PC-9 (cell line): ENCODE measurements around the gene SLC25A33. TPM values are rescaled to one million over a fixed set of nuclear protein-coding genes. Genes with fewer than 3 reads are reported as not detected.
A peak's percentile ranks its signal among the peaks of the same experiment; 100 is the strongest.

ENCODE experiments used
- BruUV-seq: library from RNA; stranded (reverse); fragments of 400-500 nt; replicated peaks from 2 replicates; lab custom pipeline; 2021; lab: Mats Ljungman, UMichigan
- CTCF ChIA-PET: fragments of 300-600 bp; sonication (Branson Sonifier 250); formaldehyde crosslinking; loops from one replicate; lab custom pipeline; 2022; ENCODE audit warnings: antibody characterized with exemption; lab: Charles Lee
- POLR2A ChIA-PET: fragments of 300-600 bp; sonication (Branson Sonifier 250); formaldehyde crosslinking; loops from one replicate; lab custom pipeline; 2022; ENCODE audit warnings: antibody characterized with exemption; ENCODE audit not compliant: unreplicated experiment; lab: Charles Lee
- DNase-seq, 2 experiments: peaks; one replicate each; pipeline versions ENCODE4 v3.0.0 to v3.0.0-alpha.2; 2015 to 2022; ENCODE audit warnings: mixed read lengths in 1 of 2
- H2AFZ ChIP-seq: fragments of 200-600 bp; sonication (generic); 2 replicates; pipeline ENCODE4 v1.8.1; 2017; ENCODE audit warnings: antibody characterized with exemption
- H3F3A ChIP-seq: fragments of 200-600 bp; sonication (generic); 2 replicates; pipeline ENCODE4 v1.8.1; 2017; ENCODE audit warnings: antibody characterized with exemption, mild to moderate bottlenecking, low read depth; ENCODE audit not compliant: insufficient read depth
- H3K27ac ChIP-seq: fragments of 200-600 bp; sonication (generic); 2 replicates; pipeline ENCODE4 v1.6.1; 2016; ENCODE audit warnings: mixed run types
- H3K27me3 ChIP-seq: fragments of 200-600 bp; sonication (generic); 2 replicates; pipeline ENCODE4 v1.6.1; 2016; ENCODE audit warnings: low read depth, mixed run types; ENCODE audit not compliant: insufficient read depth
- H3K36me3 ChIP-seq: fragments of 200-600 bp; sonication (generic); 2 replicates; pipeline ENCODE4 v1.6.1; 2016; ENCODE audit warnings: low read depth, mixed run types
- H3K4me1 ChIP-seq: fragments of 200-600 bp; sonication (generic); replicated peaks from 2 replicates; pipeline ENCODE4 v1.6.1; 2016; ENCODE audit warnings: mixed run types; ENCODE audit not compliant: insufficient read depth
- H3K4me2 ChIP-seq: fragments of 200-600 bp; sonication (generic); 2 replicates; pipeline ENCODE4 v1.6.1; 2017; ENCODE audit warnings: mixed run types
- H3K4me3 ChIP-seq: fragments of 200-600 bp; sonication (generic); 2 replicates; pipeline ENCODE4 v1.6.1; 2016; ENCODE audit warnings: mixed run types
- H3K79me2 ChIP-seq: fragments of 200-600 bp; sonication (generic); 2 replicates; pipeline ENCODE4 v1.6.1; 2017; ENCODE audit warnings: low read depth, mixed run types
- H3K9me2 ChIP-seq: fragments of 200-600 bp; sonication (generic); 2 replicates; pipeline ENCODE4 v1.8.1; 2017; ENCODE audit warnings: mild to moderate bottlenecking; ENCODE audit not compliant: insufficient read depth
- H3K9me3 ChIP-seq: fragments of 200-600 bp; sonication (generic); 2 replicates; pipeline ENCODE4 v1.8.1; 2016; ENCODE audit warnings: low read depth; ENCODE audit not compliant: insufficient read depth
- H4K20me1 ChIP-seq: fragments of 200-600 bp; sonication (generic); 2 replicates; pipeline ENCODE4 v1.8.1; 2017; ENCODE audit not compliant: insufficient read depth
- EZH2 ChIP-seq: fragments of 200-600 bp; sonication (generic); IDR thresholded peaks from 2 replicates; pipeline ENCODE4 v1.8.0; 2017; ENCODE audit warnings: antibody characterized with exemption, low read depth
- intact Hi-C: fragments of 100-400 bp; cut with micrococcal nuclease; formaldehyde crosslinking; loops from one replicate; pipeline ENCODE4 v1.10.0; 2022; ENCODE audit not compliant: unreplicated experiment
- total RNA-seq: library from RNA; stranded (reverse); gene quantifications from 2 replicates; pipeline ENCODE4 v1.2.3, GENCODE V29; 2021
- TF ChIP-seq, protein P1 (sequence below): fragments of 200-600 bp; sonication (generic); conservative IDR thresholded peaks from 2 replicates; pipeline ENCODE4 v1.6.1; 2017; ENCODE audit warnings: mixed run types, antibody characterized with exemption, mild to moderate bottlenecking, moderate library complexity

SLC25A33 gene
- total RNA-seq, 1 experiment from 2014 or later: 3.0 TPM

DNA sequence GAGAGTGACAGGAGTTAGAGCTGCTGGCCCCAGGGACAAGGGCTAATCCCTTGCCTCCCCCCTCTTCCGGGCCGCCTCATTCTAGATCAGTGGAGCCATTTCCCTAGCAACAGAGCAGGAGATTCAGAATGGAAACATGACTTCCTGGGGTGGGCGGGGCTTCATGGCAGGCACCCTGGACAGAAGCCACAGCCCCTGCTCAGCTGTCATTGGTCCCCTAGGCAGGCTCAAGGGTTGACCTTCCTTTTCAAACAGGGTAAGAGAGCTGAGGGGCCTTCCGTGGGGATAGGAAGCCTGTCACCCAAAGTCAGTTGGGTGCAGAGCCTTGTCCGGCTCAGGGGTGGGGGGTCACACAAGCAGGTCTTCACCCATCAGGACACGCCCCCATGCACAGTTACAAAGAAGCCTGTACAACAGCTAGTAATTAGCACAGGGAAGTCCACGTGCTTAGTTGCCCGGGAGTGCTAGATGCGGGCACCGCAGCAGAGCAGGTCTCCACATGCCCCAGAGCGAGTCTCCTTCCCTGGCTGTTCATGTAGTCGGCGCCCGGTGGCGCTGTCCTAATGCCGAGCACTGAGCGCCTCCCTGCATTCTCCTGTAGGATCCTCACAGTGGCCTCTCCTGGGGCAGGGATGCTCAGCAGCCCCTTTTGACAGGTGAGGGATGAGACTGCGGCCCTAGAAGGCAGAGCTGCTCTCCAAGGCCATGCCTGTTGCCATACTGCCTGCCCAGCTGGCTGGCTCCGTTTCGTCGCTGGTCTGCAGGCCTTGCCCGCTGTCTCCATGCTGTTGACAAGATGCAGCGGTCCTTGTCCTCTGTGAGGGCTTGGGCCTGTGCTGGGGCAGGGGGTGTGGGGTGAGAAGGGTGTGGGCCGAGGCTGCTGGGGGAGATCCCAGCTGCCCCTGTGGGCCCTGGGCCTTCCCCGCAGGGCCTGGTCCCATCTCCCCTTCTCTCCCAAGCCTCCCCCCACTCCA is 54.5 kb downstream of the SLC25A33 start:
- Histone ChIP-seq H3K4me3 (no peak overlapping the region), H2AFZ (no peak overlapping the region), H3F3A (no peaks in the 10 kb centered on the region), H3K4me1 (no peaks in the 10 kb centered on the region), H3K27ac (no peak overlapping the region), H3K79me2 (peaks cover 45% of the 10 kb centered on the region), H3K9me3 (no peaks in the 10 kb centered on the region), H3K9me2 (no peaks in the 10 kb centered on the region), H4K20me1 (peaks cover 7% of the 10 kb centered on the region; the same call in 1 of the 2 replicates), H3K4me2 (no peak overlapping the region), H3K36me3 (no peaks in the 10 kb centered on the region), H3K27me3 (no peaks in the 10 kb centered on the region)
- no peak for TF ChIP-seq EZH2
- TF ChIP-seq, protein P1, sequence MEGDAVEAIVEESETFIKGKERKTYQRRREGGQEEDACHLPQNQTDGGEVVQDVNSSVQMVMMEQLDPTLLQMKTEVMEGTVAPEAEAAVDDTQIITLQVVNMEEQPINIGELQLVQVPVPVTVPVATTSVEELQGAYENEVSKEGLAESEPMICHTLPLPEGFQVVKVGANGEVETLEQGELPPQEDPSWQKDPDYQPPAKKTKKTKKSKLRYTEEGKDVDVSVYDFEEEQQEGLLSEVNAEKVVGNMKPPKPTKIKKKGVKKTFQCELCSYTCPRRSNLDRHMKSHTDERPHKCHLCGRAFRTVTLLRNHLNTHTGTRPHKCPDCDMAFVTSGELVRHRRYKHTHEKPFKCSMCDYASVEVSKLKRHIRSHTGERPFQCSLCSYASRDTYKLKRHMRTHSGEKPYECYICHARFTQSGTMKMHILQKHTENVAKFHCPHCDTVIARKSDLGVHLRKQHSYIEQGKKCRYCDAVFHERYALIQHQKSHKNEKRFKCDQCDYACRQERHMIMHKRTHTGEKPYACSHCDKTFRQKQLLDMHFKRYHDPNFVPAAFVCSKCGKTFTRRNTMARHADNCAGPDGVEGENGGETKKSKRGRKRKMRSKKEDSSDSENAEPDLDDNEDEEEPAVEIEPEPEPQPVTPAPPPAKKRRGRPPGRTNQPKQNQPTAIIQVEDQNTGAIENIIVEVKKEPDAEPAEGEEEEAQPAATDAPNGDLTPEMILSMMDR: no peak
- BruUV-seq: no TSS peak
- intact Hi-C loops: no loop called here
- DNase-seq: peak in 1 of 2 experiments; percentile 16
- ChIA-PET POLR2A (no interaction called here), CTCF (no interaction called here)

- H3K79me2 ChIP-seq: peaks cover 42% of the 10 kb centered on the region
- no peaks in the 10 kb centered on the region for H3K27me3 ChIP-seq
- no peak for DNase-seq
- no peak for TF ChIP-seq EZH2
- TF ChIP-seq, protein P1: no peak
- H2AFZ ChIP-seq: no peak overlapping the region
- BruUV-seq: no TSS peak
- no peaks in the 10 kb centered on the region for H3K36me3 ChIP-seq
- H3K27ac ChIP-seq: no peak overlapping the region
- intact Hi-C loops: no loop called here
- POLR2A ChIA-PET: no interaction called here
- H3K9me2 ChIP-seq: no peaks in the 10 kb centered on the region
- no peaks in the 10 kb centered on the region for H3K9me3 ChIP-seq
- H3K4me1 ChIP-seq: no peaks in the 10 kb centered on the region
- H3F3A ChIP-seq: no peaks in the 10 kb centered on the region
- CTCF ChIA-PET: no interaction called here
- H4K20me1 ChIP-seq: peaks cover 7% of the 10 kb centered on the region; the same call in 1 of the 2 replicates
- no peak overlapping the region for H3K4me2 ChIP-seq
- H3K4me3 ChIP-seq: no peak overlapping the region
These were observed 55.3 kb downstream of the SLC25A33 start for GRCh38 chr1:9594471-9595155.

- DNase-seq: no peak
- no peaks in the 10 kb centered on the region for H3K4me1 ChIP-seq
- H3K27me3 ChIP-seq: no peaks in the 10 kb centered on the region
- no peaks in the 10 kb centered on the region for H3K36me3 ChIP-seq
- no peak overlapping the region for H2AFZ ChIP-seq
- H3K4me2 ChIP-seq: no peak overlapping the region
- TF ChIP-seq, protein P1: no peak
- TF ChIP-seq EZH2: no peak
- no peak overlapping the region for H3K27ac ChIP-seq
- no peaks in the 10 kb centered on the region for H3K9me3 ChIP-seq
- H3K9me2 ChIP-seq: no peaks in the 10 kb centered on the region
- peaks cover under 1% of the 10 kb centered on the region; the same call in 1 of the 2 replicates for H4K20me1 ChIP-seq
- H3F3A ChIP-seq: no peaks in the 10 kb centered on the region
- CTCF ChIA-PET: no interaction called here
- POLR2A ChIA-PET: no interaction called here
- intact Hi-C loops: no loop called here
- H3K4me3 ChIP-seq: no peak overlapping the region
- no TSS peak for BruUV-seq
- peaks cover 34% of the 10 kb centered on the region for H3K79me2 ChIP-seq
These were observed 56.1 kb downstream of the SLC25A33 start for GRCh38 chr1:9595156-9595967.
